B cell (primary cell): ENCODE results near the gene ITGB8. TPM values are rescaled to one million over a fixed set of nuclear protein-coding genes. Genes with fewer than 3 reads are reported as not detected.

Experiments used
- ATAC-seq: fragments of 200-7000 bp; cut with Tn5 transposase; one replicate; pipeline ENCODE4 v1.10.0; 2021; ENCODE audit warnings: low read depth, mild to moderate bottlenecking, moderate number of reproducible peaks, moderate library complexity
- CTCF ChIA-PET: fragments of 350-600 bp; sonication (Branson Sonifier 250); formaldehyde crosslinking; loops from one replicate; lab custom pipeline; 2021; ENCODE audit warnings: antibody characterized with exemption, inconsistent platforms; lab: Charles Lee
- POLR2A ChIA-PET: fragments of 350-600 bp; sonication (Branson Sonifier 250); formaldehyde crosslinking; loops from one replicate; lab custom pipeline; 2021; ENCODE audit warnings: antibody characterized with exemption; lab: Charles Lee
- DNase-seq: peaks from one replicate; pipeline ENCODE4 v3.0.0; 2013
- H2AFZ ChIP-seq: 2 replicates; pipeline ENCODE4 v1.6.1; 2012; ENCODE audit warnings: mild to moderate bottlenecking, low read depth, low read length; ENCODE audit not compliant: insufficient read depth, poor library complexity, severe bottlenecking
- H3K27ac ChIP-seq, 2 donors: 1 replicate in 1 of 2; 2 replicates in 1 of 2; pipeline ENCODE4 v1.5.1; 2012 to 2013; ENCODE audit warnings: low read length in 2 of 2, mild to moderate bottlenecking in 2 of 2, moderate library complexity in 1 of 2
- H3K27me3 ChIP-seq, 4 experiments: fragments of 200-600 bp in 1 of 4; sonication (generic) in 1 of 4; replicated peaks in 1 of 4; 1 replicate in 2 of 4; 2 replicates in 2 of 4; pipeline versions ENCODE4 v1.6.1 to v1.7.0; 2013 to 2016; ENCODE audit warnings: low read length in 3 of 4, mild to moderate bottlenecking in 2 of 4, mixed read lengths in 1 of 4, moderate library complexity in 1 of 4; ENCODE audit not compliant: insufficient read depth in 4 of 4, control insufficient read depth in 3 of 4; ENCODE audit errors: control extremely low read depth in 1 of 4
- H3K36me3 ChIP-seq, 2 experiments: replicated peaks in 1 of 2; 1 replicate in 1 of 2; 2 replicates in 1 of 2; pipeline versions ENCODE4 v1.6.1 to v1.7.1; 2013; ENCODE audit warnings: low read length in 1 of 2; ENCODE audit not compliant: insufficient read depth in 2 of 2, control insufficient read depth in 1 of 2; ENCODE audit errors: control extremely low read depth in 1 of 2, extremely low read depth in 1 of 2
- H3K4me1 ChIP-seq, 2 donors: fragments of 200-600 bp in 1 of 2; sonication (generic) in 1 of 2; 1 replicate in 1 of 2; 2 replicates in 1 of 2; pipeline versions ENCODE4 v1.5.1 to v1.6.1; 2013 to 2017; ENCODE audit warnings: low read length in 2 of 2; ENCODE audit not compliant: control insufficient read depth in 2 of 2, insufficient read depth in 2 of 2
- H3K4me2 ChIP-seq: replicated peaks from 2 replicates; pipeline ENCODE3; 2012; ENCODE audit warnings: mild to moderate bottlenecking, low read depth, low read length; ENCODE audit not compliant: poor library complexity, severe bottlenecking
- H3K4me3 ChIP-seq, 5 experiments: fragments of 200-600 bp in 1 of 5; sonication (generic) in 1 of 5; 1 replicate in 3 of 5; 2 replicates in 2 of 5; pipeline versions ENCODE4 v1.5.1 to v1.7.0; 2011 to 2016; ENCODE audit warnings: low read length in 4 of 5, mild to moderate bottlenecking in 4 of 5, low read depth in 2 of 5, control low read depth in 1 of 5, moderate library complexity in 1 of 5; ENCODE audit not compliant: insufficient read depth in 1 of 5; ENCODE audit errors: control extremely low read depth in 1 of 5, extremely low read depth in 1 of 5
- H3K79me2 ChIP-seq: fragments of 200-600 bp; sonication (generic); one replicate; pipeline ENCODE4 v1.6.0; 2016; ENCODE audit warnings: low read length; ENCODE audit not compliant: control insufficient read depth, insufficient read depth
- H3K9ac ChIP-seq: fragments of 200-600 bp; sonication (generic); 2 replicates; pipeline ENCODE4 v1.6.1; 2017; ENCODE audit warnings: mild to moderate bottlenecking, low read length, moderate library complexity
- H3K9me3 ChIP-seq, 3 donors: one replicate each; pipeline versions ENCODE4 v1.6.1 to v1.7.1; 2013; ENCODE audit warnings: low read length in 2 of 3; ENCODE audit not compliant: control insufficient read depth in 2 of 3, insufficient read depth in 1 of 3; ENCODE audit errors: control extremely low read depth in 1 of 3
- H4K20me1 ChIP-seq: 2 replicates; pipeline ENCODE4 v1.6.0; 2012; ENCODE audit warnings: mild to moderate bottlenecking, low read length; ENCODE audit not compliant: insufficient read depth, control insufficient read depth, poor library complexity, severe bottlenecking
- H3K27ac Mint-ChIP-seq: one replicate; pipeline ENCODE4 v1.8.0; 2021; ENCODE audit warnings: mixed read lengths
- H3K27me3 Mint-ChIP-seq: one replicate; pipeline ENCODE4 v1.8.0; 2021; ENCODE audit warnings: mixed read lengths
- H3K4me1 Mint-ChIP-seq: one replicate; pipeline ENCODE4 v1.8.0; 2021; ENCODE audit warnings: mixed read lengths
- H3K4me3 Mint-ChIP-seq: one replicate; pipeline ENCODE4 v1.8.0; 2021; ENCODE audit warnings: mixed read lengths
- H3K9me3 Mint-ChIP-seq: one replicate; pipeline ENCODE4 v1.8.0; 2022; ENCODE audit warnings: mixed read lengths; ENCODE audit not compliant: insufficient read depth
- EZH2 ChIP-seq: IDR thresholded peaks from 2 replicates; pipeline ENCODE4 v1.6.1; 2012; ENCODE audit warnings: borderline replicate concordance, low read depth, mild to moderate bottlenecking, moderate library complexity, low read length; ENCODE audit not compliant: insufficient read depth, poor library complexity, severe bottlenecking
- WGBS: methylation state at CpG from one replicate; pipeline ENCODE4 v1.1.5; 2013; ENCODE audit warnings: missing lambda C conversion rate; ENCODE audit not compliant: insufficient coverage; 5-methylcytosine and 5-hydroxymethylcytosine counted together
- intact Hi-C: fragments of 100-400 bp; cut with micrococcal nuclease; formaldehyde crosslinking; loops from one replicate; pipeline ENCODE4 v1.10.0; 2022
- polyA plus RNA-seq: library from polyadenylated mRNA; depleted of rRNA; stranded (reverse); fragments of >200 nt; gene quantifications from 2 replicates; pipeline ENCODE4 v1.2.3, GENCODE V29; 2012
- total RNA-seq, 2 donors: library from RNA; stranded (reverse); fragments of 120-200 nt in 1 of 2; gene quantifications; 1 replicate in 1 of 2; 2 replicates in 1 of 2; pipeline versions ENCODE4 v1.2.3 to v1.2.4, GENCODE V29; 2013 to 2022
- TF ChIP-seq, protein P1 (sequence below): fragments of 200-600 bp; IDR thresholded peaks from one replicate; pipeline ENCODE4 v1.8.0; 2022; ENCODE audit warnings: antibody characterized with exemption, mild to moderate bottlenecking

The ITGB8 gene
- total and polyA plus RNA-seq, 2 donors (not counting 1 experiment from before 2014, with no cell fraction given), result 0.01 to 0.30 TPM

- POLR2A ChIA-PET, result no interaction called here
- H3K4me1 ChIP-seq, result no peaks in the 10 kb centered on the region
These were observed 72.6 kb downstream of the ITGB8 start for GRCh38 chr7:20403331-20403730.

GRCh38 chr7:20404320-20404719 is 73.6 kb downstream of the ITGB8 start:
- Mint-ChIP-seq H3K4me1 (no peaks in the 10 kb centered on the region), H3K9me3 (no peaks in the 10 kb centered on the region), H3K27me3 (no peaks in the 10 kb centered on the region), H3K4me3 (no peak overlapping the region), H3K27ac (no peak overlapping the region)
- ChIA-PET CTCF (no interaction called here), POLR2A (no interaction called here)
- no peak overlapping the region for H3K4me2 ChIP-seq
- H3K79me2 ChIP-seq, result no peaks in the 10 kb centered on the region
- TF ChIP-seq EZH2, result no peak
- TF ChIP-seq, protein P1, sequence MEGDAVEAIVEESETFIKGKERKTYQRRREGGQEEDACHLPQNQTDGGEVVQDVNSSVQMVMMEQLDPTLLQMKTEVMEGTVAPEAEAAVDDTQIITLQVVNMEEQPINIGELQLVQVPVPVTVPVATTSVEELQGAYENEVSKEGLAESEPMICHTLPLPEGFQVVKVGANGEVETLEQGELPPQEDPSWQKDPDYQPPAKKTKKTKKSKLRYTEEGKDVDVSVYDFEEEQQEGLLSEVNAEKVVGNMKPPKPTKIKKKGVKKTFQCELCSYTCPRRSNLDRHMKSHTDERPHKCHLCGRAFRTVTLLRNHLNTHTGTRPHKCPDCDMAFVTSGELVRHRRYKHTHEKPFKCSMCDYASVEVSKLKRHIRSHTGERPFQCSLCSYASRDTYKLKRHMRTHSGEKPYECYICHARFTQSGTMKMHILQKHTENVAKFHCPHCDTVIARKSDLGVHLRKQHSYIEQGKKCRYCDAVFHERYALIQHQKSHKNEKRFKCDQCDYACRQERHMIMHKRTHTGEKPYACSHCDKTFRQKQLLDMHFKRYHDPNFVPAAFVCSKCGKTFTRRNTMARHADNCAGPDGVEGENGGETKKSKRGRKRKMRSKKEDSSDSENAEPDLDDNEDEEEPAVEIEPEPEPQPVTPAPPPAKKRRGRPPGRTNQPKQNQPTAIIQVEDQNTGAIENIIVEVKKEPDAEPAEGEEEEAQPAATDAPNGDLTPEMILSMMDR, result no peak
- H3K9ac ChIP-seq, result no peak overlapping the region
- DNase-seq (no peak), ATAC-seq (no peak)
- H4K20me1 ChIP-seq, result no peaks in the 10 kb centered on the region
- H3K4me1 ChIP-seq, result no peaks in the 10 kb centered on the region
- 95% methylated on average over 5 of the region's 6 CpGs for WGBS
- H3K4me3 ChIP-seq, result no peak overlapping the region
- no peaks in the 10 kb centered on the region for H3K9me3 ChIP-seq
- no peak overlapping the region for H3K27ac ChIP-seq
- intact Hi-C loops, result no loop called here
- no peaks in the 10 kb centered on the region for H3K27me3 ChIP-seq
- H3K36me3 ChIP-seq, result no peaks in the 10 kb centered on the region
- H2AFZ ChIP-seq, result no peak overlapping the region

More at GRCh38 chr7:20403331-20403730, 72.6 kb downstream of the ITGB8 start:
- no peaks in the 10 kb centered on the region for H3K79me2 ChIP-seq
- no peak overlapping the region for H3K27ac ChIP-seq
- no peak overlapping the region for H3K4me3 Mint-ChIP-seq
- H3K9me3 Mint-ChIP-seq, result no peaks in the 10 kb centered on the region
- H3K9me3 ChIP-seq, result no peaks in the 10 kb centered on the region
- intact Hi-C loops, result no loop called here
- H3K4me3 ChIP-seq, result no peak overlapping the region
- H3K27me3 ChIP-seq, result no peaks in the 10 kb centered on the region
- H3K27ac Mint-ChIP-seq, result no peak overlapping the region
- no peak overlapping the region for H2AFZ ChIP-seq
- WGBS, result 75% methylated on average over 3 of the region's 3 CpGs
- DNase-seq, result no peak
- H3K4me2 ChIP-seq, result no peak overlapping the region
- CTCF ChIA-PET, result no interaction called here
- H3K27me3 Mint-ChIP-seq, result no peaks in the 10 kb centered on the region
- ATAC-seq, result no peak
- TF ChIP-seq EZH2, result no peak
- TF ChIP-seq, protein P1, result no peak
- H4K20me1 ChIP-seq, result no peaks in the 10 kb centered on the region
- no peak overlapping the region for H3K9ac ChIP-seq
- H3K36me3 ChIP-seq, result no peaks in the 10 kb centered on the region
- no peaks in the 10 kb centered on the region for H3K4me1 Mint-ChIP-seq
